NCI-H2227 (cell line): ENCODE measurements around the gene CAPZA1.
A peak's percentile ranks its signal among the peaks of the same experiment; 100 is the strongest.

Experiments used
- DNase-seq: peaks from one replicate; lab custom pipeline; 2025; ENCODE audit not compliant: unreplicated experiment; lab: John Stamatoyannopoulos, UW

The CAPZA1 gene

DNA sequence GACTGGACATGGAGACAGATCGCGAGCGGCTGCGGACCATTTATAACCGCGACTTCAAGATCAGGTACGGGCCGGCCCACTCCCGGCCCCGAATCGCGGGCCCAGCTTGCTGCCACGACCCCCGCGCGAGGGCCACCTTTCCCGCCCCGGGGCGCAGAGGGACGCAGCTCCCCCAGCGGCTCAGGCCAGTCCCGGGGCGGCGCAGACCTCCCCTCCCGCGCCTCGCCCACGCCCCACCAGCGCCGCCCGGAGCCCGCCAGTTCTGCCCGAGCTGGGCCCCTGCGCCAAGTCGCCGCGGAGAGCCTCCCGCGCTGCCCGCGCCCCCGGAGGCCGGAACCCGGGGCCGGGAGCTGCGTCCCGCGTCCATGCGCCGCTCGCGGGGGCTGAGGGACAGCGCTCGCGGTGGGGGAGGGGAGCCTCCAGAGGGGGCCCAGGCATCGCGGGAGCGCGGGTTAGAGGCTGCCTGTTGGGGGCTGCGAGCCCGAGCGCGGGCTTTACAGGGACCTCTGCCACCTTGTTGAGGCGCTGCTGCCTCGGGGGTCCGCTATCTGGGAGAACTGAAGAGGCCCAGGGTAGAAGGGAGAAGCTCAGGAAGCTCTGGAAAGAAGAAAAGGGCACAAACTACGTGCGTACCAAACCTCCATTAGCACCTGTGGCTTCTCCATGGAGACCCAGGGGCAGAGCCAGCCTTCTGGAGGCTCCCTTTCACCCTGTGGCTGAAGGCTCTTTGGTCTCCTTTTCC, 55.5 kb downstream of the CAPZA1 start:
- peak; percentile 74 for DNase-seq

DNA sequence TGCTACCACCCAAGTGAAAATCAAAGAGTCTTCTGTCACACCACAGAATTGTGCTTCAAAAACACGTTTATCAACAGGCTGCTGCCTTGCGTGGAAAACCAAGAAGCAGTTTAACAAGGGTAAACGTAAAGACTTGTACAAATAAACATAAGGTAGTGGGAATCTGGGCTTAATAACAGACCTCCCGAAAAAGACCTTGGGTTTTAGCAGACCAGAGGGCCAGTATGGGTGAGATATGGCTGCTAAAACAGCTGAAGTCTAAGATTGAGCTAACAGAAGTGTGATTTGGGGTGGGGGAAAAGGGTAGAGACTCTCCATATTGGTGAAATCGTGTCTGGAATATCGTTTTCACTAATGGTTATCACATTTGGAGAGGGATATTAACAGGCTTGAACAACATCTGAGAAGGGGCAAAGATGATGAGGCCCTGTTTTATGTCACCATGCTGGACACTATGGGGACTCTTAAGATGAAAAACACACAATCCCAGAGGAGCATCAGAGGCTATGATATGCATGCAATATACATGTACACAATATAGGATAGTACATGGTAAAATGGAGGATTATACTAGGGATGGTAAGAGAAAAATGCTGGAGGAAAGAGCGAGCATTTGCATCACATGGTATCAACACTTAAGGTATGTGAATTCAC, 56.2 kb downstream of the CAPZA1 start:
- no peak for DNase-seq

DNA sequence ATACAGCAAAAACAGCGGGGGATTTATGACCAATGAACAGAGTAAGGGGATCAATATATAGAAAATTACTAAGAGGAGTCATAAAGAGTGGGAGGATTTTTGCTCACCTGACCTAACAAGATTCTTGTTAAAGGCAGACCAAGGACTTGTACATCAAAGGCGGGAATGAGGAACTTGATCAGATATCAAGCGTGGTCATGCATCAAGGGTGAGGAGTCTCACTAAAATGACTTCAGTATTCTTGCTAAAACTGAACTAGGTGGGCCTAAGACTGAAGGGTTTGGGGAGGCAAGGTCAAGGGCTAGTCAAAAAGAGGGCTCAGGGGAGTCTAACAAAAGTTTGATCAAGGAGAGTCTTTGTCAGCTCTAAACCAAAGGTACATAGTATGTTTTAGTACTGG, 56.9 kb downstream of the CAPZA1 start:
- no peak for DNase-seq

- DNase-seq, result no peak
These were observed 57.9 kb downstream of the CAPZA1 start for GRCh38 chr1:112677501-112677900.

DNA sequence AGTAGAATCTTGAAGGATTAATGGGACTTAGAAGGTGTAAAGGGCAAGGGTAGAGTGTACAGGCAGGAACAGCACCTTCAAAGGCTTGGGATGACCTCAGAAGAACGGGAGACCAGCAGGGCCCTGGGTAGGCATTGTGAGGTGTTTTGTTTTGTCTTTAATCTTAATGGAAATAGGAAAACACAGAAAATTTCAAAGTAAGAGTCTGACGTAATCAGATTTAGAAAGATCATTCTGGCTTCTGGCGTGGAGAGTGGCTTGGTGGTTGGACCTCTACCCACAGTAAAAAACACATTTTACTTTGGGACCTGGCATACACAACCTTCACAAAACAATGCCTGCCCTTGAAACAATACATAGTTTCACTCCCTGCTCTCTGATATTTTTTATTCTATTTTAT, 59.0 kb downstream of the CAPZA1 start:
- no peak for DNase-seq

DNA sequence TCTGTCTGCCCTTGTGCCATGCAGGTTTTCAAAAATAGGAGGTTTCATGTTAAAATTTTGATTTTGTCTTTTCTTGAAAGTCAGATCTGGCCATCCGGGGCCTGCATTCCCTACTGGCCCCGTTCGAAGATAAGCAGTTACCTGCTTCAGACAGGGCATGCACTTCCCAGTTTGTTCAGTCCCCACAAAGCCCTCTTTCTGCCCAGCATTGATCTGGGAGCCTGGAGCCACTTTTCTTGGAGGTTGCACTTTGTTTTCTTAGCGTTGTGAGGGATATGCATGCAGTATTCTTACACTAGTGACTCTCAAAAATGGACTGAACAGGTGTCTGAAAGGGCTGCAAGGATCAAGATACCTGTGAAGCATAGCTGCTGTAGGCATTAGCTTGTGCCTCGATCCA, 66.3 kb downstream of the CAPZA1 start:
- DNase-seq, result no peak

- DNase-seq, result no peak
These were observed 66.8 kb downstream of the CAPZA1 start for GRCh38 chr1:112686417-112686816.

DNA sequence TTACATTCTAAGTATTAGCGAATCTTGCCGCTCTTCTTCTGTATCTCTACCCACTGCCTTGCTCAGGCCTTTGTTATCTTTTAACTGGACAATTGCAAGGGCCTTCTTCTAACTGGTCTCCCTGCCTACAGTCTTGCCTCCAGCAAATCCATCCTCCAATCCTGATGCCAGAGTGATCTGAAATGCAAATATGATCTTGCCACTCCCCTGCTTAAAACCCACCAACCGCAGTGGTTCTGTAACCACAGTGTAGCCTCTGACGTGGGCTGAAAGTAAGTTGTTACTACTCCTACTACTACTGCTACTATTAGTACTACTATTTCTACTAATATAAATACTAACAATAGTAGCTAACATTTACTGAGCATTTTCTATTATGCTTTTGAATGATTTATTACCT, 67.2 kb downstream of the CAPZA1 start:
- DNase-seq, result no peak

GRCh38 chr1:112687361-112687760, 67.7 kb downstream of the CAPZA1 start:
- DNase-seq, result no peak

DNA sequence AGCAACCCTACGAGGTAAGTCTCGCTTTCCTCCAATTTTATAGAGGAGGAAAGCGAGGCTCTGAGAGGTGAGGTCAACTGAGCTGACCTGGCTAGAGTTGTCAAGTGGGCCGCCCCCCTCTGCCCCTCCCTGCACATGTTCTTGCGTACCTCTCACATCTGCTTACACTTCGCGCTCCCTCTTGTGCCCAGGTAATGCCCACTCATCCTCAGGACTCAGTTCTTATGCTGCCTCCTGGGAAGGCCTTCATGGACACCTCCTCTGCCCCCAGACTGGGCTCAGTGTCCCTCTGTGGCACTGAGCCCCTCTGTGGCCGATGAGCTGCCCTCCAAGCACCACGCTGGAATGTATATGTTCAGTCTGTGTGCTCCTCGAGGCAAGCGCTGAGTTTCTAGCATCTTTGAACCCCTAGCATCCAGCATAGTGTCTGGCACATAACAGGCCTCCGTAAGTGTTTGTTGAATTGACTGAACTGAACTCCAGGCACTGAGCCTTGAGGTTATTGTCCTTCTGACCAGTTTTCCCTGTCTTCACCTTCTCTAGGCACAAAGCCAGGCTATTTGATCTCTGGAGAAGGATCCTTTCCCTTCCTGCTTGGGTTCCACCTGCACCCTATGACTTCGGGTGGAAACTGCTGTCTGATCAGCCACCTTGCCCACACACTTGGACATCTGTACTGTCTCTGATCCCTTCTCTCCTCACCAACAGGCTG, 68.3 kb downstream of the CAPZA1 start:
- no peak for DNase-seq

DNA sequence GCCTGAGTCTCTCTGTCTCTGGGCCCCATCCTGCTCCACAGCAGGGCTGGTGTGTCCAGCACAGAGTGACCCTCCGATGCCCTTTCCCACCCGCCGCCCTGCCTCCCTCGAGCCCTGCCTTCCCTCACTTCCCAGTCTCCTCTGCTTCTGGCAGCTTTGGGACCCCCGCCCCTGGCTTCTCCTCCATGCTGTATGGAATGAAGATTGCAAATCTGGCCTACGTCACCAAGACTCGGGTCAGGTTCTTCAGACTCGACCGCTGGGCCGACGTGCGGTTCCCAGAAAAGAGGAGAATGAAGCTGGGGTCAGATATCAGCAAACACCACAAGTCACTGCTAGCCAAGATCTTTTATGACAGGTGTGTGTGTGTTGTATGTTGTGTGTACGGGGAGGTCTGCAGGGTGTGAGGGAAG, 69.2 kb downstream of the CAPZA1 start:
- DNase-seq, result no peak

- DNase-seq, result no peak
These were observed 69.7 kb downstream of the CAPZA1 start for GRCh38 chr1:112689196-112689841.

DNA sequence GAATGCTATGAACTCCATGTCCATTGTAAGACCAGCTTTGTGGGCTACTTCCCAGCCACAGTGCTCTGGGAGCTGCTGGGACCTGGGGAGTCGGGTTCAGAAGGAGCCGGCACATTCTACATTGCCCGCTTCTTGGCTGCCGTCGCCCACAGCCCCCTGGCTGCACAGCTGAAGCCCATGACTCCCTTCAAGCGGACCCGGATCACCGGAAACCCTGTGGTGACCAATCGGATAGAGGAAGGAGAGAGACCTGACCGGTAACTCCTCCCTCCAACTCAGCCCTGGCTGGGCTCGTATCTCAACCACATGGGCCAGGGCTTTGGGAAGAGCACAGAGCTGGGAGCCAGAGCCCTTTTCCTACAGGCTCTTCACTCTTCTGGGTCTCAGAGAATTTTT, 70.2 kb downstream of the CAPZA1 start:
- DNase-seq, result no peak

DNA sequence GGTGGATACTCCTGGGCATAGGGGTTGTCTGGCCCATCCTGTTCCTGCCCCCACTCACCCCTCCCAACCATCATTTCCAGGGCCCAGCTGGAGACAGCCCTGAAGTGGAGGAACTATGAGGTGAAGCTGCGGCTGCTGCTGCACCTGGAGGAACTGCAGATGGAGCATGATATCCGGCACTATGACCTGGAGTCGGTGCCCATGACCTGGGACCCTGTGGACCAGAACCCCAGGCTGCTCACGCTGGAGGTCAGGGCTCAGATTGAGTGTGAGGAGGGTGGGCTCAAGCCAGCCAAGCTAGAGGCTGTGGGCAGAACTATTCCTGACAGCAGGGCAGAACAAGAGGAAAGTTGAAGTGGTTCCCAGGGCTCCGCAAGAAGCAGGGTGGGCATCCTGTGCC, 73.0 kb downstream of the CAPZA1 start:
- DNase-seq, result no peak

- no peak for DNase-seq
These were observed 74.2 kb downstream of the CAPZA1 start for GRCh38 chr1:112693821-112694220.

GRCh38 chr1:112694363-112694929, 74.8 kb downstream of the CAPZA1 start:
- DNase-seq, result no peak

- DNase-seq, result no peak
These were observed 75.6 kb downstream of the CAPZA1 start for GRCh38 chr1:112695276-112695675.

GRCh38 chr1:112696578-112697314, 77.1 kb downstream of the CAPZA1 start:
- no peak for DNase-seq

DNA sequence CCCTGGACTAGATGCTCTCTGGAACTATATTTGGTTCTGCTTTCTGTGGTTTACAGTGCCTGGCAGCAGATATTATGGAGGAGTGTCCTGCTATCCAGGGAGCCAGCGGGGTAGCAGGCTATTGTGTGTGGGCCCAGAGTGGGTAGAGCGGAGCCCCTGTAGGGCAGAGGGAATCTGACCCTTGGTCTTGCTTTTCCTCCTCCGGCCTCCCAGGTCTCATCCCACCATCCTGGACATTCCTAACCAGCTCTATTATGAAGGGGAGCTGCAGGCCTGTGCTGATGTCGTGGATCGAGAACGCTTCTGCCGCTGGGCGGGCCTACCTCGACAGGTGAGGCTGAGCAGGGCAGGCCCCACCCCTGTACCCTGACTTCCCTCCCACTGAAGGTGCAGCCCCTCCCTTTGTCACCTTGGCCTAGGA, 78.2 kb downstream of the CAPZA1 start:
- no peak for DNase-seq
